Spleen (tissue), 11 donors: Measurements from ENCODE around the gene PRKCB. TPM values are rescaled to one million over a fixed set of nuclear protein-coding genes. Genes with fewer than 3 reads are reported as not detected.

ENCODE experiments used
- DNase-seq: peaks from one replicate; pipeline ENCODE4 v3.0.0-alpha.2; 2020
- H3K27ac ChIP-seq, 8 donors: fragments of 200-600 bp; sonication (generic) in 7 of 8; 1 replicate in 4 of 8; 2 replicates in 4 of 8; pipeline versions ENCODE4 v1.5.0 to v1.8.0; 2016 to 2021; ENCODE audit warnings: inconsistent platforms in 4 of 8, mild to moderate bottlenecking in 4 of 8, moderate library complexity in 1 of 8
- H3K27me3 ChIP-seq, 7 donors: fragments of 200-600 bp; sonication (generic) in 6 of 7; replicated peaks in 1 of 7; 1 replicate in 4 of 7; 2 replicates in 3 of 7; pipeline versions ENCODE4 v1.5.0 to v1.8.0; 2016 to 2021; ENCODE audit warnings: inconsistent platforms in 3 of 7, mild to moderate bottlenecking in 1 of 7
- H3K36me3 ChIP-seq, 6 donors: fragments of 200-600 bp; sonication (generic) in 5 of 6; 1 replicate in 4 of 6; 2 replicates in 2 of 6; pipeline versions ENCODE4 v1.5.0 to v1.8.0; 2016 to 2021; ENCODE audit warnings: inconsistent platforms in 2 of 6
- H3K4me1 ChIP-seq, 6 donors: fragments of 200-600 bp; sonication (generic) in 5 of 6; 1 replicate in 3 of 6; 2 replicates in 3 of 6; pipeline versions ENCODE4 v1.5.0 to v1.8.0; 2016 to 2021; ENCODE audit warnings: inconsistent platforms in 3 of 6
- H3K4me3 ChIP-seq, 8 donors: fragments of 200-600 bp; sonication (generic) in 7 of 8; 1 replicate in 4 of 8; 2 replicates in 4 of 8; pipeline versions ENCODE4 v1.5.0 to v1.8.0; 2016 to 2021; ENCODE audit warnings: inconsistent platforms in 4 of 8, mild to moderate bottlenecking in 4 of 8, moderate library complexity in 2 of 8
- H3K9me3 ChIP-seq, 8 donors: fragments of 200-600 bp; sonication (generic) in 7 of 8; 1 replicate in 4 of 8; 2 replicates in 4 of 8; pipeline versions ENCODE4 v1.5.0 to v1.8.0; 2016 to 2021; ENCODE audit warnings: inconsistent platforms in 4 of 8
- CTCF ChIP-seq, 11 experiments: fragments of 200-600 bp in 7 of 11; fragments of 450-650 bp in 4 of 11; sonication (generic) in 4 of 11; IDR thresholded peaks in 8 of 11; conservative IDR thresholded peaks in 3 of 11; 1 replicate in 7 of 11; 2 replicates in 4 of 11; pipeline versions ENCODE4 v1.4.0 to v1.8.0; 2016 to 2021; ENCODE audit warnings: antibody characterized with exemption in 11 of 11, inconsistent platforms in 4 of 11, mild to moderate bottlenecking in 1 of 11
- POLR2A ChIP-seq, 3 donors: fragments of 450-650 bp; IDR thresholded peaks; one replicate each; pipeline ENCODE4 v1.5.1; 2017; ENCODE audit warnings: antibody characterized with exemption in 3 of 3, mild to moderate bottlenecking in 1 of 3
- POLR2AphosphoS5 ChIP-seq, 3 donors: sonication (generic); formaldehyde crosslinking; IDR thresholded peaks; one replicate each; pipeline ENCODE4 v1.5.1; 2017; ENCODE audit warnings: antibody characterized with exemption in 3 of 3
- WGBS, 5 donors: extraction: QIAGEN DNeasy Blood & Tissue Kit in 3 of 5; methylation state at CpG; one replicate each; pipeline versions ENCODE4 v1.1.5 to v1.1.7; 2013 to 2018; 5-methylcytosine and 5-hydroxymethylcytosine counted together
- intact Hi-C: fragments of 100-400 bp; cut with DNase I; formaldehyde crosslinking; loops from one replicate; pipeline ENCODE4 v1.15.0; 2023; ENCODE audit warnings: low total_unique reads
- polyA plus RNA-seq, 3 donors: library from polyadenylated mRNA; stranded (reverse); fragments of 200-250 nt; gene quantifications; one replicate each; pipeline ENCODE4 v1.2.1, GENCODE V29; 2013
- total RNA-seq, 7 donors: library from RNA; depleted of rRNA in 3 of 7; stranded (reverse); fragments of >200 nt in 3 of 7; fragmentation: NEBNext Ultra II Directional in 4 of 7; extraction: Animal tissue kit (Norgen Biotek cat#: 25700) in 4 of 7; gene quantifications; one replicate each; pipeline versions ENCODE4 v1.1.0 to v1.2.1, GENCODE V29; 2016 to 2021
- donor health status: healthy with polysubstance abuse.
- donor health status: DM: no; HTN: no; CAD: no; lungs with moderate emphysema.
- donor health status: DM: no; HTN: no; CAD: no.
- donor health status: Bipolar disorder and iron deficiency.
- donor health status: healthy.
- donor health status: DM: no; HTN: no; CAD: no.
- donor health status: DM: yes; HTN: yes; CAD: no.

Gene PRKCB
- total and polyA plus RNA-seq, 10 donors, result 33.8 to 284 (median 182) TPM

DNA sequence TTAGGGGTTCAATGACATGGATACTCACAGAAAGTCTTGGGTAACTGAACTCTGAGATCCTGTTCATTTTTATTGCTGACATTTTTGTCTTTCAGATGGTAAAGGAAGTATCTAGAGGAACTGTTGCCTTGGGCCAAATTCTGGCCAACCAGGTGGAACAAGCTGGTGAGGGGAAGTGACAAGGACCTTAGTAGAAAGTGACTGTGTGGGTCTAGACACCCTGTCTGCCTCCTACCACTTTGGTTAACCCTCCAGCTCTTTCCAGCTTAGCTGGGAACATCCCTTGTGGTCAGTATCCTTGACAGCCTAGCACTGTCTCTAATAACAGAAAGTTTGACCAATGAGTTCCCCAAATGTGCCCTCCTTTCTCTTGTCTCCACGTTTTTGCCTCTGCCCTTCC lies 28.8 kb upstream of the PRKCB start:
- 23 to 64% (median 35%) methylated on average over 1 of the region's 1 CpG for WGBS, 5 donors
- H3K4me3 ChIP-seq, result no peak overlapping the region
- H3K27ac ChIP-seq, result peak overlapping the region in 6 of 8 donors; percentile 20 to 77 (median 52)
- peaks cover 0 to 6% (median 0%) of the 10 kb centered on the region in 7 donors for H3K27me3 ChIP-seq
- H3K9me3 ChIP-seq, result no peaks in the 10 kb centered on the region
- peak; percentile 89 for DNase-seq
- H3K4me1 ChIP-seq, result peaks cover 0 to 53% (median 31%) of the 10 kb centered on the region in 6 donors
- intact Hi-C loops, result loop anchor here (10.0 kb wide), 1 partner anchor 698 kb away; no protein-coding TSS in a partner anchor
- H3K36me3 ChIP-seq, result no peaks in the 10 kb centered on the region
- TF ChIP-seq POLR2AphosphoS5 (IDR thresholded peaks at IDR 0.05) (peak in 1 of 3 donors; percentile 68), CTCF (IDR thresholded peaks at IDR 0.05 in 8 of 11, conservative IDR thresholded peaks at IDR 0.05 in 3 of 11) (no peak)

- TF ChIP-seq POLR2AphosphoS5 (IDR thresholded peaks at IDR 0.05) (no peak), POLR2A (IDR thresholded peaks at IDR 0.05) (no peak), CTCF (IDR thresholded peaks at IDR 0.05 in 8 of 11, conservative IDR thresholded peaks at IDR 0.05 in 3 of 11) (no peak)
- Histone ChIP-seq H3K27me3 (peaks cover 0 to 19% (median 0%) of the 10 kb centered on the region in 7 donors), H3K27ac (no peak overlapping the region), H3K4me1 (peaks cover 7 to 22% (median 11%) of the 10 kb centered on the region in 6 donors), H3K36me3 (no peaks in the 10 kb centered on the region), H3K4me3 (no peak overlapping the region), H3K9me3 (no peaks in the 10 kb centered on the region)
- intact Hi-C loops, result loop anchor here (10.0 kb wide), 1 partner anchor 123 kb away; no protein-coding TSS in a partner anchor
- WGBS, 5 donors, result 64 to 90% (median 86%) methylated on average over 4 of the region's 4 CpGs
- DNase-seq, result no peak
Observed at GRCh38 chr16:23821467-23821866, 14.3 kb upstream of the PRKCB start.

GRCh38 chr16:23821875-23822688 lies 13.7 kb upstream of the PRKCB start:
- intact Hi-C loops, result loop anchor here (10.0 kb wide), 1 partner anchor 123 kb away; no protein-coding TSS in a partner anchor
- WGBS, 5 donors, result 78 to 88% (median 85%) methylated on average over 6 of the region's 6 CpGs
- no peak for TF ChIP-seq CTCF (IDR thresholded peaks at IDR 0.05 in 8 of 11, conservative IDR thresholded peaks at IDR 0.05 in 3 of 11)
- TF ChIP-seq POLR2AphosphoS5 (IDR thresholded peaks at IDR 0.05), result peak in 1 of 3 donors; percentile 58
- DNase-seq, result no peak
- no peaks in the 10 kb centered on the region for H3K36me3 ChIP-seq
- no peak overlapping the region for H3K4me3 ChIP-seq
- peaks cover 7 to 28% (median 17%) of the 10 kb centered on the region in 6 donors for H3K4me1 ChIP-seq
- H3K9me3 ChIP-seq, result no peaks in the 10 kb centered on the region
- peaks cover 0 to 14% (median 0%) of the 10 kb centered on the region in 7 donors for H3K27me3 ChIP-seq
- H3K27ac ChIP-seq, result no peak overlapping the region
